GM03348 (cell line): Measurements from ENCODE around the gene SLIT2.

Experiments used
- DNase-seq: peaks from one replicate; pipeline ENCODE4 v3.0.0; 2012; ENCODE audit warnings: low spot score

The SLIT2 gene

GRCh38 chr4:20299515-20299914, 47.8 kb downstream of the SLIT2 start:
- no peak for DNase-seq

DNA sequence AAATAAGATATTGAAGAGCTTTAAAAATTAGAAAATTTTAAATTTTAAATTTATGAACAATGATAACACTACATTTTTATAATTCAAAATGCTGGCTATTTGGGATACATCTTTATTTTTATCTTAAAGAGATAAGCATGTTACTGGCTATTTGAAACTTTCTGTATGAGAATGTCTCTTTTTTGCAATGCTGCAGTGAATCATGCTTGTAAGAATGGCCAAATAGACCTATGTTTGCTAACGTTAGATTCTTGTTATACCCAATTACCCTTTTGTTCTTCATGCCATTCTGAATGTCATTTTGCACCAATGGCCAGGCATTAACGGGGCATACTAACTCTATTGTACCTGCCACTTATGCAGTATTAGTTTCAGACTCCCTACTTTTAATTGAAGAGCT, 49.5 kb downstream of the SLIT2 start:
- DNase-seq = no peak
